Neural cell (in vitro differentiated cells): ENCODE measurements around the gene EVPLL. TPM values are rescaled to one million over a fixed set of nuclear protein-coding genes. Genes with fewer than 3 reads are reported as not detected.

Experiments used
- H2AFZ ChIP-seq: fragments of 200-600, 300-800 bp; sonication (generic), shearing (Covaris generic); 2 replicates; pipeline ENCODE4 v1.6.0; 2014; ENCODE audit warnings: low read depth, mild to moderate bottlenecking, antibody characterized with exemption, low read length, moderate library complexity
- H3F3A ChIP-seq: fragments of 200-600 bp; shearing (Covaris generic); 2 replicates; pipeline ENCODE4 v1.6.1; 2016; ENCODE audit warnings: mild to moderate bottlenecking, moderate library complexity, mixed read lengths, antibody characterized with exemption, low read length; ENCODE audit not compliant: insufficient read depth, poor library complexity, severe bottlenecking
- H3K27ac ChIP-seq: fragments of 200-600, 300-800 bp; sonication (generic), shearing (Covaris generic); 2 replicates; pipeline ENCODE4 v1.5.1; 2014; ENCODE audit warnings: mild to moderate bottlenecking, low read length, moderate library complexity
- H3K27me3 ChIP-seq: fragments of 300-800, 200-600 bp; sonication (generic), shearing (Covaris generic); 2 replicates; pipeline ENCODE4 v1.6.0; 2014; ENCODE audit warnings: mild to moderate bottlenecking, low read depth, low read length, moderate library complexity; ENCODE audit not compliant: insufficient read depth
- H3K36me3 ChIP-seq: fragments of 300-800, 200-600 bp; sonication (generic), shearing (Covaris generic); 2 replicates; pipeline ENCODE4 v1.5.1; 2014; ENCODE audit warnings: mild to moderate bottlenecking, antibody characterized with exemption, low read length, moderate library complexity; ENCODE audit not compliant: insufficient read depth
- H3K4me2 ChIP-seq: fragments of 300-800, 200-600 bp; sonication (generic), shearing (Covaris generic); 2 replicates; pipeline ENCODE4 v1.6.0; 2014; ENCODE audit warnings: mild to moderate bottlenecking, low read length
- H3K4me3 ChIP-seq: fragments of 300-800, 200-600 bp; sonication (generic), shearing (Covaris generic); 2 replicates; pipeline ENCODE4 v1.5.1; 2014; ENCODE audit warnings: mild to moderate bottlenecking, low read length, moderate library complexity
- H3K79me2 ChIP-seq: fragments of 200-600 bp; shearing (Covaris generic); replicated peaks from 2 replicates; pipeline ENCODE4 v1.6.0; 2014; ENCODE audit warnings: mild to moderate bottlenecking, low read length, moderate library complexity; ENCODE audit not compliant: insufficient read depth
- H3K9ac ChIP-seq: fragments of 300-800, 200-600 bp; sonication (generic), shearing (Covaris generic); 2 replicates; pipeline ENCODE4 v1.6.1; 2016; ENCODE audit warnings: mild to moderate bottlenecking, low read length, mixed read lengths
- H3K9me2 ChIP-seq: fragments of 200-600 bp; shearing (Covaris generic); 2 replicates; pipeline ENCODE4 v1.6.1; 2016; ENCODE audit warnings: mild to moderate bottlenecking, low read length, mixed read lengths; ENCODE audit not compliant: insufficient read depth
- H3K9me3 ChIP-seq: fragments of 200-600, 300-800 bp; sonication (generic), shearing (Covaris generic); 2 replicates; pipeline ENCODE4 v1.6.1; 2016; ENCODE audit warnings: mild to moderate bottlenecking, mixed run types, low read length, moderate library complexity, mixed read lengths
- H4K20me1 ChIP-seq: fragments of 200-600 bp; shearing (Covaris generic); 2 replicates; pipeline ENCODE4 v1.6.1; 2016; ENCODE audit warnings: mild to moderate bottlenecking, mixed run types; ENCODE audit not compliant: insufficient read depth
- CTCF ChIP-seq: fragments of 450-650 bp; IDR thresholded peaks from 2 replicates; pipeline ENCODE4 v1.5.1; 2014; ENCODE audit warnings: antibody characterized with exemption, mild to moderate bottlenecking, moderate library complexity; ENCODE audit not compliant: poor library complexity, severe bottlenecking
- EP300 ChIP-seq: fragments of 450-650 bp; conservative IDR thresholded peaks from 2 replicates; pipeline ENCODE4 v1.6.1; 2014; ENCODE audit warnings: antibody characterized with exemption, mild to moderate bottlenecking, moderate library complexity; ENCODE audit not compliant: poor library complexity, severe bottlenecking
- EZH2 ChIP-seq: fragments of 200-600, 300-800 bp; shearing (Covaris generic), sonication (generic); IDR thresholded peaks from 2 replicates; pipeline ENCODE4 v1.6.1; 2014; ENCODE audit warnings: antibody characterized with exemption, low read length, borderline replicate concordance, mild to moderate bottlenecking; ENCODE audit not compliant: insufficient read depth, poor library complexity, severe bottlenecking
- MXI1 ChIP-seq: fragments of 450-650 bp; conservative IDR thresholded peaks from 2 replicates; pipeline ENCODE4 v1.6.1; 2014; ENCODE audit warnings: antibody characterized with exemption, mild to moderate bottlenecking; ENCODE audit not compliant: poor library complexity, severe bottlenecking
- POLR2AphosphoS5 ChIP-seq: IDR thresholded peaks from 2 replicates; pipeline ENCODE4 v1.6.1; 2012
- RAD21 ChIP-seq: fragments of 450-650 bp; conservative IDR thresholded peaks from 2 replicates; pipeline ENCODE4 v1.6.1; 2014; ENCODE audit warnings: antibody characterized with exemption, mild to moderate bottlenecking, moderate library complexity
- REST ChIP-seq: IDR thresholded peaks from 2 replicates; pipeline ENCODE4 v1.6.1; 2012; ENCODE audit warnings: borderline replicate concordance
- SMC3 ChIP-seq: fragments of 450-650 bp; conservative IDR thresholded peaks from 2 replicates; pipeline ENCODE4 v1.6.1; 2014; ENCODE audit warnings: antibody characterized with exemption, mild to moderate bottlenecking, moderate library complexity; ENCODE audit not compliant: poor library complexity
- TAF1 ChIP-seq: IDR thresholded peaks from 2 replicates; pipeline ENCODE4 v1.6.1; 2012; ENCODE audit warnings: low read depth
- polyA plus RNA-seq: library from polyadenylated mRNA; depleted of rRNA; stranded (reverse); fragments of >200 nt; gene quantifications from 2 replicates; pipeline ENCODE4 v1.2.3, GENCODE V29; 2014

The EVPLL gene
- polyA plus RNA-seq, 1 donor from 2014 or later = not detected

- H3K79me2 ChIP-seq = no peaks in the 10 kb centered on the region
- no peak overlapping the region for H2AFZ ChIP-seq
Observed at GRCh38 chr17:18360518-18360917, 17.1 kb upstream of the EVPLL start.

DNA sequence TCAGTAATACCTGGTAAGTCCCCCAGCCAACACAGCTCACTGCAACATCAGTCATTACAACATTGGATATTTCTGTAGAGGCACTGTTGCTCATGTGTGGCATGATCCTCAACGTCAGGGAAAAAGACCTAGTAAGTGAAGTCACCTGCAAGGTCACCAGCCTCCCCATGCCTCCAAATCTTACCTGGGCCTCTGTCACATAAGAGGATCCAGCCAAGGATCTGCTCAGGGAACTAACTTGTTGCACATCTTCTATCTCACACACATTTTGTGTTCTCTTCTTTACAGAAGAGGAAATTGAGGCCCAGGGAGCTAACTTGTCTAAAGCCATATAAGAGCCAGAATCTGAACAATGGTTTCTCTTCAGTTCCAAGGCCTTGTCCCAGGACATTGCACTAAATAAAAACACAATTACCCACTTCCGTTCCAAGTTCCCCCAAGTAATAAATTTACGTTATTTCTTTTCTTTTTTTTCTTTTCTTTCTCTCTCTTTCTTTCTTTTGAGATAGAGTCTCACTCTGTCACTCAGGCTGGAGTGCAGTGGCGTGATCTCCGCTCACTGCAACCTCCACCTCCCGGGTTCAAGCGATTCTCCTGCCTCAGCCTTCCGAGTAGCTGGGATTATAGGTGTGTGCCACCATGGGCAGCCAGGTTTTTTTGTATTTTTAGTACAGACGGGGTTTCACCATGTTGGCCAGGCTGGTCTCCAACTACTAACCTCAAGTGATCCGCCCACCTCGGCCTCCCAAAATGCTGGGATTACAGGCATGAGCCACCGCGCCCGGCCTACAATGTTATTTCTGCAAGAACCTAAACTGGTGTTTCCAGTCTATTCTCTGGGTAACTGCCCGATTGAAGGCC is 15.5 kb upstream of the EVPLL start:
- TF ChIP-seq REST (no peak), RAD21 (no peak), POLR2AphosphoS5 (no peak), SMC3 (no peak)
- H3K9me2 ChIP-seq = no peaks in the 10 kb centered on the region
- no peaks in the 10 kb centered on the region for H3K27me3 ChIP-seq
- no peaks in the 10 kb centered on the region for H3K79me2 ChIP-seq
- no peaks in the 10 kb centered on the region for H4K20me1 ChIP-seq
- H3K4me3 ChIP-seq = peak overlapping the region; percentile 96
- no peak overlapping the region for H2AFZ ChIP-seq
- no peak overlapping the region for H3K9ac ChIP-seq
- no peak overlapping the region for H3K4me2 ChIP-seq
- no peak overlapping the region for H3K27ac ChIP-seq
- no peaks in the 10 kb centered on the region for H3F3A ChIP-seq
- no peaks in the 10 kb centered on the region for H3K9me3 ChIP-seq
- no peaks in the 10 kb centered on the region for H3K36me3 ChIP-seq

More at GRCh38 chr17:18360518-18360917, 17.1 kb upstream of the EVPLL start:
- no peaks in the 10 kb centered on the region for H3K9me2 ChIP-seq
- no peaks in the 10 kb centered on the region for H3K27me3 ChIP-seq
- no peak overlapping the region for H3K9ac ChIP-seq
- H3K9me3 ChIP-seq = no peaks in the 10 kb centered on the region
- H3F3A ChIP-seq = no peaks in the 10 kb centered on the region
- H4K20me1 ChIP-seq = no peaks in the 10 kb centered on the region
- H3K27ac ChIP-seq = no peak overlapping the region
- no peak overlapping the region for H3K4me3 ChIP-seq
- TF ChIP-seq RAD21 = no peak
- no peak for TF ChIP-seq MXI1
- no peak for TF ChIP-seq CTCF
- no peak for TF ChIP-seq POLR2AphosphoS5
- H3K36me3 ChIP-seq = no peaks in the 10 kb centered on the region
- no peak overlapping the region for H3K4me2 ChIP-seq

- Histone ChIP-seq H3K36me3 (no peaks in the 10 kb centered on the region), H3K9me3 (no peaks in the 10 kb centered on the region), H3K9me2 (no peaks in the 10 kb centered on the region), H3K4me3 (peak overlapping the region; percentile 96), H3K27ac (no peak overlapping the region), H3K9ac (peak overlapping the region; percentile 62), H3K79me2 (no peaks in the 10 kb centered on the region), H2AFZ (peak overlapping the region; percentile 85), H3K27me3 (no peaks in the 10 kb centered on the region), H4K20me1 (no peaks in the 10 kb centered on the region), H3K4me2 (peak overlapping the region; percentile 65), H3F3A (no peaks in the 10 kb centered on the region)
- TF ChIP-seq CTCF (no peak), RAD21 (no peak), TAF1 (no peak), POLR2AphosphoS5 (no peak), SMC3 (no peak), EP300 (no peak), EZH2 (no peak), REST (no peak), MXI1 (no peak)
Observed at GRCh38 chr17:18362698-18363100, 14.9 kb upstream of the EVPLL start.
